Mucosa of descending colon (tissue), 3 donors: Measurements from ENCODE around the gene SLC8A2. TPM values are rescaled to one million over a fixed set of nuclear protein-coding genes. Genes with fewer than 3 reads are reported as not detected.
"Not testable (repeated sequence)": the region's sequence is repeated elsewhere in the genome, so short reads cannot be mapped to it uniquely, and the experiment has no call there.

Experiments
- ATAC-seq: fragments of 200-7000 bp; cut with Tn5 transposase; one replicate; pipeline ENCODE4 v1.9.1; 2020; ENCODE audit warnings: mild to moderate bottlenecking, moderate library complexity
- DNase-seq, 3 donors: peaks; one replicate each; pipeline ENCODE4 v3.0.0-alpha.2; 2020
- H3K36me3 ChIP-seq: fragments of 200-600 bp; one replicate; pipeline ENCODE4 v1.8.0; 2021; ENCODE audit warnings: low read depth, mild to moderate bottlenecking
- H3K4me1 ChIP-seq: fragments of 200-600 bp; one replicate; pipeline ENCODE4 v1.8.0; 2021; ENCODE audit warnings: low read depth, mild to moderate bottlenecking
- H3K4me3 ChIP-seq: fragments of 200-600 bp; one replicate; pipeline ENCODE4 v1.8.0; 2021; ENCODE audit warnings: mild to moderate bottlenecking
- H3K9me3 ChIP-seq: fragments of 200-600 bp; one replicate; pipeline ENCODE4 v1.8.0; 2021; ENCODE audit warnings: mild to moderate bottlenecking
- CTCF ChIP-seq: fragments of 200-600 bp; IDR thresholded peaks from one replicate; pipeline ENCODE4 v1.8.0; 2022; ENCODE audit warnings: antibody characterized with exemption, mild to moderate bottlenecking
- intact Hi-C, 2 donors: fragments of 100-400 bp; cut with DNase I in 1 of 2; cut with micrococcal nuclease in 1 of 2; formaldehyde crosslinking; loops; one replicate each; pipeline versions ENCODE4 v1.11.0 to v1.11.1; 2022; cut with DNase I, micrococcal nuclease
- total RNA-seq, 3 donors: library from RNA; stranded (reverse); fragmentation: NEBNext Ultra II Directional in 2 of 3; extraction: Animal tissue kit (Norgen Biotek cat#: 25700) in 2 of 3; gene quantifications; one replicate each; pipeline versions ENCODE4 v1.2.1 to v1.2.4, GENCODE V29; 2021 to 2023
- donor health status: DM: no; HTN: no; CAD: no; lungs with moderate emphysema.
- donor health status: DM: no; HTN: no; CAD: no.
- donor health status: DM: no; HTN: yes; CAD: no.

Gene SLC8A2
- total RNA-seq, 3 donors from 2014 or later, result 0.75 to 17.5 (median 2.1) TPM

GRCh38 chr19:47402504-47402903, 69.2 kb downstream of the SLC8A2 start:
- no peak for TF ChIP-seq CTCF
- ATAC-seq (no peak), DNase-seq (no peak)
- H3K36me3 ChIP-seq, result no peaks in the 10 kb centered on the region
- intact Hi-C loops, result no loop called here
- H3K4me1 ChIP-seq, result no peaks in the 10 kb centered on the region
- H3K9me3 ChIP-seq, result no peaks in the 10 kb centered on the region
- H3K4me3 ChIP-seq, result no peak overlapping the region

- DNase-seq (no peak), ATAC-seq (no peak)
- intact Hi-C loops, result no loop called here
- Histone ChIP-seq H3K4me1 (no peaks in the 10 kb centered on the region), H3K4me3 (no peak overlapping the region), H3K36me3 (no peaks in the 10 kb centered on the region), H3K9me3 (no peaks in the 10 kb centered on the region)
- TF ChIP-seq CTCF, result no peak
These were observed 72.7 kb downstream of the SLC8A2 start for GRCh38 chr19:47398707-47399597.

- DNase-seq, result peak; percentile 71 to 80 (median 75)
- peak; percentile 91 for ATAC-seq
- peak; percentile 77 for TF ChIP-seq CTCF
- H3K4me1 ChIP-seq, result no peaks in the 10 kb centered on the region
- intact Hi-C loops, result no loop called here
- no peaks in the 10 kb centered on the region for H3K9me3 ChIP-seq
- no peaks in the 10 kb centered on the region for H3K36me3 ChIP-seq
- no peak overlapping the region for H3K4me3 ChIP-seq
These were observed 80.0 kb downstream of the SLC8A2 start for GRCh38 chr19:47391510-47392223.

GRCh38 chr19:47390533-47391488, 80.9 kb downstream of the SLC8A2 start:
- H3K4me1 ChIP-seq, result no peaks in the 10 kb centered on the region
- ATAC-seq (no peak), DNase-seq (no peak)
- intact Hi-C loops, result no loop called here
- no peaks in the 10 kb centered on the region for H3K36me3 ChIP-seq
- no peaks in the 10 kb centered on the region for H3K9me3 ChIP-seq
- no peak for TF ChIP-seq CTCF
- no peak overlapping the region for H3K4me3 ChIP-seq

- H3K4me3 ChIP-seq, result no peak overlapping the region
- H3K4me1 ChIP-seq, result no peaks in the 10 kb centered on the region
- no peak for TF ChIP-seq CTCF
- no peaks in the 10 kb centered on the region for H3K9me3 ChIP-seq
- DNase-seq (no peak), ATAC-seq (peak; percentile 32)
- intact Hi-C loops, result loop anchor here in 1 of 2 donors (10.0 kb wide), 1 partner anchor 94 kb away; no protein-coding TSS in a partner anchor
- no peaks in the 10 kb centered on the region for H3K36me3 ChIP-seq
These were observed 82.5 kb downstream of the SLC8A2 start for GRCh38 chr19:47389150-47389556.

- intact Hi-C loops, result loop anchor here in 1 of 2 donors (10.0 kb wide), 1 partner anchor 94 kb away; no protein-coding TSS in a partner anchor
- H3K4me1 ChIP-seq, ATAC-seq, H3K36me3 ChIP-seq, H3K4me3 ChIP-seq, H3K9me3 ChIP-seq, DNase-seq: not testable (repeated sequence)
These were observed 83.0 kb downstream of the SLC8A2 start for GRCh38 chr19:47388721-47389120.

- DNase-seq, H3K36me3 ChIP-seq, H3K9me3 ChIP-seq, ATAC-seq, H3K4me3 ChIP-seq, H3K4me1 ChIP-seq: not testable (repeated sequence)
- intact Hi-C loops, result loop anchor here in 1 of 2 donors (10.0 kb wide), 1 partner anchor 93 kb away; no protein-coding TSS in a partner anchor
These were observed 84.1 kb downstream of the SLC8A2 start for GRCh38 chr19:47387623-47388022.

GRCh38 chr19:47386582-47386981, 85.1 kb downstream of the SLC8A2 start:
- intact Hi-C loops, result loop anchor here in 1 of 2 donors (10.0 kb wide), 1 partner anchor 92 kb away; no protein-coding TSS in a partner anchor
- H3K4me1 ChIP-seq, DNase-seq, H3K4me3 ChIP-seq, H3K9me3 ChIP-seq, ATAC-seq, H3K36me3 ChIP-seq: not testable (repeated sequence)
